ENCODE results near the gene UNC13B.
A peak's percentile ranks its signal among the peaks of the same experiment; 100 is the strongest.
"Not testable (repeated sequence)": the region's sequence is repeated elsewhere in the genome, so short reads cannot be mapped to it uniquely, and the experiment has no call there.

The UNC13B gene

DNA sequence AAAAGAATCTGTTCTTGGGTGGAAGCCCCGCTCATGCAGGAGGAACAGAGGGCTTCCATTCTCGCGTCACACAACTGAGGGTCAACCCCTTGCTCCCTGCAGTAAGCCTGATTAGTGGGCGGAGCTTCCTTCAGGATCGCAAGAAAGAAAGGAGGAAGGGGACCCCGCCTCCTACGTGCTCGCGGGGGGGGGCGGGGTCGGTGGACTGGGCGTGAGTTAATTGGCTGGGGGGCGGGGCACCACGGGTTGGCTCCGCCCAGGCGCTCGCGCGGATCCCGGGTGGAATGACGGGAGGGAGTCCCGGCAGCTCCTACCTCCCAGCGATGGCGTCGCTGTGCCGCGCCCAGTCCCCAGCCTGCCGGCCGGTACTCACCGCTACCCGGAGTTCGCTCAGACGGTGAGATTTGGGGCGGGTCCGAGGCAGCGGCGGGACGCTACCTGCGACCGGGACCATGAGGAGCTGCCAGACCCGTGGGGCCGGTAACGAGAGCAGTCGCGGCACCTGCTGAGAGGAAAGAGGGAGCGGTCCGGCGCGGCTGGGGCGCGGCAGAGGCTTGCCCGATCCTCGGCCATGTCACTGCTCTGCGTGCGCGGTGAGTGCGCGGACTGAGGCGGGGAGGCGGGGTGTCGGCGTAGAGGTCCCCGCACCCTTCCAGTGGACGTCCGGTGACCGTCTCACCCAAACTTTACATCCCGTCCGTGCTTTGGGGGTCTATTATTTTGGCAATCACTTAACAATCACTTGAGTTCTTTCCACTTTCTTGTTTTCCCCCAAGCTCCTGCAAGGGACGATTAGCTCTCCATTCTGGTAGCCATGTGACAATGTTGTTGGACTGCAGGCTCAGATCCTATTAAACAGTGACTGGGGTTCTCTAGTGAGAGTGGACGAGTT lies at the start of gene UNC13B:
Gene UNC13B, plus strand, starts transcription at position 297 of the 892 bp plus-strand sequence. Its CDS starts 275 bp downstream, at position 572.
- DNase-seq: peak in 1 of 2 donors; percentile 47

DNA sequence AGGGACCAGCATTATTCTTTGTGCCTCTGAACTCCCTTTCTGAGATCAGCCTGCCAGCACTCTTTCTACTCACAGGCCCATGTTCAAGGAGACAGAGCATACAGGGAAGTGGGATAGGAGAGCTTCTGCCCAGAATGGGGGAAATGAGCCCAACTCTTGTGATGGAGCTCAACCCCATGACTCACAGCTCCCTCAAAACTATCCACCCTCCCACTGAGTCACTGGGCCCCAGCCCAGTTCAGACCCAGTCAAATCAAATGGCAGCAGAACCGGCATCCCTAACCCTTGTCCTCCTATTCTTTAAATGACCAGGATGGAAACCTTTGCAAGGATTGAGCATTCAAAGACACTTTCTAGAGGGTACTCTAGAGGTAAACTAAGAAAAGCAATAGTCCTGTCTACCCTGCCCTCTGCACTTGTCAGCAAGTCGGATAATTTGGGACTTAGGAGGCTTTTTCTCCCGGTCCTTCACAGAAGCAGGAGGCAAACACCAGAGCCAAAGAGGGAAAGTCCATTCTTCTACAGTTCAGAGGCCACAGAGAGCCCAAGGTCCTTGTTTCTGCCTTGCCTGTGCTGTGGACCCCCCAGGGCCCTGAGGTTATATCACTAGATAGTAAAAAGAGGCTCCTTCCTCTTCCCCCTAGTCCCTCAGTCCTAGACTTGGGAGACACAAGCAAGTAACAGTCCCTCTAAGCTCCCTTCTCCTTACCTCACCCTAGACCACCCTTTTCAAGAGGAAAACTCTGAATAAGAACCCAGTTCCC lies 49.4 kb upstream of the UNC13B start:
- peak; percentile 6 to 37 for DNase-seq

DNA sequence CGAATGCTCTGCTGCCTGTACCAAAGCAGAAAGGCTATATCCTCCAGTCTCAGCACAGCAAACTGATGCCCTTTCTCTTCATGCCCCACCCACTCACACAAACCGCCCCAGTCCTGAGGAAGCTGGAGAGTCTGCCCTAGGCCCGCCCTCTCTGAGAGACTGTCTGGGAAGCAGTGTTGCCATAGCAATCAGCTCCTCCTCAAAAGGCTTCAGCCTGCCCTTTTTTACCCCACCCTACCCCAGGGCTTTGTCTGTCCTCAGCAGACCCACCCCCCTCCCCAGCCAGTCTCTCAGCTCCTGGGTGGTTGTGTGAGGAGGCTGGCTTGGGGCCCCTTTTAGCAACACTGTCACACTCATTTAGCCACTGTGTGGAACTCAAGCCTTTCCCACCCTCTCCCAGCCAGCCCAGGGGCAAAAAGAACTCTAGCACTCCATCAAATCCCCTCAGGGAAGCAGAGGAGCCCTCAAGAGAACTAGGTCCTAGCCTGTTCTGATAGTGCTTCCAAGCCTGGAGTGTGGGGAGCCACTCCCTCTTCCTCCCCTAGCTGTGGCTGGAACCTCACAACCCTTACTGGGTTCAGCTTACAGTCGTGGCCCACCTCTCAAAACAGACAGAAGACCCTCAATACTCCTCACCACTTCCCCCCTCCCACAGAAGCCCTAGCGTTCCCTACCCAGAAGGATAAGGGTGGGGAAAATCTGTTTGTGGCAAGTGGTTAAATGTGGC lies 47.5 kb upstream of the UNC13B start:
- peak; percentile 54 to 78 for DNase-seq

DNA sequence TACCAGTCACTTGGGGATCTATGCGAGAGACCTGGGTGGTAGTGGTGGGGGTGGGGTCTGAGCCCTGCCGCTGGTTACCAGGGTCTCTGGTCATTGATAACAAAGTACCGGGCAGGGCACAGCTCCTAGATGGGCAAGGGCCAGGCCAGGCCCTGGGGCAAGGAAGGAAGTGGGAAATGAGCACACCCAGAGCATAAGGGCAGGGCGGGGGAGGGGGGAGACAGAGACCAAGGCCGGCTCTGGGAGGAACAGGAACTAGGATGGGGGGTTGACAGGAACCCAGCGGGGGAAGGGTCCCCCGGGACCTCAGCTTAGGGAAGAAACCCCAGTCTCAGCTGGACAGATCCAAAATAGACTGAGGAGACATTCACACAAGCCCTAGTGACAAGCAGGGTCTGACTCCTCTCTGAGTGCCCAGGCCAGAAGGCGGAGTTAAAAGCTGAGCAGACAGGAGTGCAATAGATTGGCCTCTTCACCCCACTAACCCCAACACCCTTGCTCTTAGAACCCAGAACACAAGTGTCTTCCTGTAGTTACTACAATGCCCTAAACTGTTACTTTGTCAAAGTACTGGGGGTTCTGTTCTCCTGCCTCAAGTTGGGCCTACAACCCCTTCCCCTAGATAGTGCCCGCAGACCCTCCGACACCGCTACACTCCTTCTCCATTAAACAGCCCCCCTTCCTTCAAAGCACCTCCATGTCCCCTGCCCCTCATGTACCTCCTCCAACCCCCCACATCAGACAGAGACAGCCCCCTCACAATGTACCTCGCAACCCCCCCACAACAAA lies 46.8 kb upstream of the UNC13B start:
- peak; percentile 41 to 56 for DNase-seq

DNA sequence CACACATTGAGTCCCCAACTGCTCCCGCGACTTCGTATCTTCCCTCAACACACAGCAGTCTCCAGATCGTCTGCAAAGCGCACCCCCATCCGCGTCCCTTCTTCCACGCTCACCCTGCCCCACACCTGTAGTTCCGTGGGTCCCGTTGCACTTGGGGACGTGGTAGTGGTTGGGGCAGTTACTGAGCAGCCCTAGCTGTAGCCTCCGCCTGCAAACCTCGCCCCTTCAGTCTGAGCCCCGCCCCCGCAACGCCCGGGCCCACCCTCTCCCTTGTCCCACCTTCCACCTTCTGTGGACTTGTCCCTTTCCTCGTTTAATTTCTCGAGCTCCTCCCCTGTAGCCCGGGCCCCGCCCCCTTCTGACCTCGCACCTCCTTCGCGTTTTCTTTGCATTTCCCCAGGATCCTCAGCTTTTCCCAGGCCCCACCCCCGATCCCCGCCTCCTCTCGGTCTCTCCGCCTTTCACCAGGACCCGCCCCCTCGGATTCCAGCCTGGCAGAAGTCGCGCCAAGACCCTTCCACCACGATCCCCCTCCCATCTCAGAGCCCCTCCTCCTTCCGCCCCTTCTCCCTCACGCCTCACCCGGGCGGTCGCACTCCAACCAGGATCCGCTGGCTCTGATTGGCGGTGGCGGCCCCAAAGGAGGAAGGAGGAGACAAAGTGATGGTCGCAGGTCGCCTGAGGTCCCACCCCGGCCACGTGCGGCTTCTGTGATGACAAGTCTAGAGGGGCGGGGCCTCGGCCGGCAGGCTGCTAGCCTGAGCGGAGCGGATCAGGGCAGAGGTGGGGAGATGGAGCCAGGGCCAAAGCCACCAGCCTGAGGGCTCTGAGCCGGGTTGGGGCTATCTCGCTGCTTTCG lies 45.9 kb upstream of the UNC13B start, which contains the start of gene ATOSB:
Gene ATOSB, minus strand, starts transcription at position 183 of the 859 bp plus-strand sequence. CDS start 7,588 bp downstream, outside the sequence.
- DNase-seq: peak; percentile 81 to 92

GRCh38 chr9:35116539-35116897 lies 45.3 kb upstream of the UNC13B start:
- no peak for DNase-seq

DNA sequence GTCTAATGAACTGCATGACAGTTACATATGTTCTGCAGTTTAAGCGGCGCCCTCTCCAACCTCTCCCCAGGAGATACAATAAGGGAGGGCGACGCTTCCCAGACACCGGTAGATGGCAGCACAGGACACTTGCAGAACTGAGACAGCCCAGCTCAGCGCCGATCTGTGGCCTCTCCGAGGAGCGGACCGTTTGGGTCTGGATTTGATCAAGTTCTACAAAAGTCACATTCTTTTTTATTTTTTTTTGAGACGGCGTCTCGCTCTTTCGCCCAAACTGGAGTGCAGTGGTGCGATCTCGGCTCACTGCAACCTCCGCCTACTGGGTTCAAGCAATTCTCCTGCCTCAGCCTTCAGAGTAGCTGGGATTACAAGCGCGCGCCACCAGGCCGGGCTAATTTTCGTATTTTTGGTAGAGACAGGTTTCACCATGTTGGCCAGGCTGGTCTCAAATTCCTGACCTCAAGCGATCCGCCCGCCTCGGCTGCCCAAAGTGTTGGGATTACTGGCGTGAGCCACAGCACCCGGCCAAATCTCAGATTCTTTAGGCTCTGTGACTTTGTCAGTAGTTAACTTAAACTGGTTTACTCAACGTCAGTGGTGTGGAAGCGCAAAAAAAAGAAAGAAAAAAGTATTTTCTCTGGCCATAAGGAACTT lies 44.8 kb upstream of the UNC13B start:
- DNase-seq: peak; percentile 37 to 82

DNA sequence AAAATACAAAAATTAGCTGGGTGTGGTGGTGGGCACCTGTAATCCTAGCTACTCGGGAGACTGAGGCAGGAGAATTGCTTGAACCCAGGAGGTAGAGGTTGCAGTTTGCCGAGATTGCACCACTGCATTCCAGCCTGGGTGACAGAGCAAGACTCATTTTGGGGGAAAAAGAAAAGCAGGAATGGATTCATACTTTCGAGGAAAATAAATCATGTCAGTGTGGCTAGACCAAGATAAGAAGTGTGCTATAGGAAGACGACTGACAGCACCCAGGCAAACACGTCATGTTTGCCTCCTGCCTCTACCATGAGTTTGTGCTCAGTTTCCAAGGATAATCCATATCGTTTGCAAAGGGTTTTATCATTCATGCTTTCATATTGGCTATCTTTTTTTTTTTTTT lies 26.9 kb upstream of the UNC13B start:
- DNase-seq: no peak

DNA sequence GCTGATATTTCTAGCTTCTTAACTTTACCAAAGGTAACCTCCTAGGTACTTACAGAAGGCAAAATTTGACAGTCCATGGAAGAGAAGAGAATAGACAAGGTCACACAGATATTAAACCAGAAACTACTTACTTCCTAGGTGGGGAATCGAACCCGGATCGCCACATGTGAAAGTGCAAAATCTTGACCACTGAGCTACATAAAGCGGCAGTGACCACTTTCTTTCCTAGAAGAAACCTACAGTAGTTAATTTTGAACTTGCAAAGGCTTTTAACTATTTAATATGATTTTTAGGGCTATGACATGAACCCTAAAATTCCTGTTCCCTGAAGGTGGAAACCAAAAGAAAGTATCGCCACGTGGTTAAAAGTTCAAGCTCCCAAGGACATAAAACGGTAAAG lies 25.8 kb upstream of the UNC13B start:
- no peak for DNase-seq

- no peak for DNase-seq
These were observed 24.9 kb upstream of the UNC13B start for GRCh38 chr9:35136866-35137265.

DNA sequence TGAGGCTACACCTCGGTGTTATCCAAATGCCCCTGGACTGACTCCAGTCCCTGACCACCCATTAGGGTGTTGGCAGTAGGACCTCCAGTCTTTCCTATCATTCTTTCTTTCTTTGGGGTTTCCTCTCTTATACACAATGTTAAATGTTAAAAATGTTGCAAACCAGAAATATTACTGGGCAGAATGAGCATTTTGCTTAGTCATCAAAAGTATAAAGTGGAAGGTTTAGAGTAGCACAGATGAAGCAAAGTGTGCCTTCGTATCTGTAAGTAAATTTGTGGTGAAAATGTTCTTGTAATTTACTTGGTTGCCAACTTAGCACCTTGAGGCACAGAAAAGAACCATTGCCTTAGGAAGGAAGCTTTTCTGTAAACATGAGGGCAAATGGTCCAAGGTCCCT lies 21.7 kb upstream of the UNC13B start:
- no peak for DNase-seq

GRCh38 chr9:35142037-35142436 lies 19.8 kb upstream of the UNC13B start:
- DNase-seq: no peak

DNA sequence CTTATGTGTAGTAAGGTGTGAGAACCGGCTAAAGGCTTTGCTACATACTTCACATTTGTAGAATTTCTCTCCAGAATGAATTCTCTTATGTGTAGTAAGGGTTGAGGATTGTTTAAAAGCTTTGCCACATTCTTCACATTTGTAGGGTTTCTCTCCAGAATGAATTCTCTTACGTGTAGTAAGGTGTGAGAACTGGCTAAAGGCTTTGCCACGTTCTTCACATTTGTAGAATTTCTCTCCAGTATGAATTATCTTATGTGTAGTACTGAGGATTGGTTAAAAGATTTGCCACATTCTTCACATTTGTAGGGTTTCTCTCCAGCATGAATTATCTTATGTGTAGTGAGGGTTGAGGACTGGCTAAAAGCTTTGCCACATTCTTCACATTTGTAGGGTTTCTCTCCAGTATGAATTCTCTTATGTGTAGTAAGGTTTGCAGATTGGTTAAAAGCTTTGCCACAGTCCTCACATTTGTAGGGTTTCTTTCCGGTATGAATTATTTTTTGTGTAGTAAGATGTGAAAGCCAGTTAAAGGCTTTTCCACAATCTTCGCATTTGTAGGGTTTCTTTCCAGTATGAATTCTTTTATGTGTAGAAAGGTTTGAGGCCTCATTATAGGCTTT lies 13.8 kb upstream of the UNC13B start:
- DNase-seq: not testable (repeated sequence)

DNA sequence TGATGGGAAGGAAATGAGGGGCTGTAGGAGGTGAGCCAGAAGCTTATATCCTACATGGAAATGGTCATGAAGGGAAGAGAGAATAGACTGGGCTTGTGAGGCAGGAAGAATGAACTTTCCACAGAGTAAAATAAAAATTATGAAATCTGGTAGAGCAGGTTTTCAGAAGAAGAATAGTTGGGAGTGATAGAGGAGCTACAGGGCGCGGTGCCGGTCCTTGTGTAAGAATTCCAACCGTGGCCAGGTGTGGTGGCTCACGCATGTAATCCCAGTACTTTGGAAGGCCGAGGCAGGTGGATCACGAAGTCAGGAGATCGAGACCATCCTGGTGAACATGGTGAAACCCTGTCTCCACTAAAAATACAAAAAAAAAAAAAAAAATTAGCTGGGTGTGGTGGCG lies 8.9 kb upstream of the UNC13B start:
- no peak for DNase-seq

- DNase-seq: no peak
These were observed 5.0 kb upstream of the UNC13B start for GRCh38 chr9:35156781-35157180.

- not testable (repeated sequence) for DNase-seq
These were observed 4.0 kb upstream of the UNC13B start for GRCh38 chr9:35157836-35158235.

DNA sequence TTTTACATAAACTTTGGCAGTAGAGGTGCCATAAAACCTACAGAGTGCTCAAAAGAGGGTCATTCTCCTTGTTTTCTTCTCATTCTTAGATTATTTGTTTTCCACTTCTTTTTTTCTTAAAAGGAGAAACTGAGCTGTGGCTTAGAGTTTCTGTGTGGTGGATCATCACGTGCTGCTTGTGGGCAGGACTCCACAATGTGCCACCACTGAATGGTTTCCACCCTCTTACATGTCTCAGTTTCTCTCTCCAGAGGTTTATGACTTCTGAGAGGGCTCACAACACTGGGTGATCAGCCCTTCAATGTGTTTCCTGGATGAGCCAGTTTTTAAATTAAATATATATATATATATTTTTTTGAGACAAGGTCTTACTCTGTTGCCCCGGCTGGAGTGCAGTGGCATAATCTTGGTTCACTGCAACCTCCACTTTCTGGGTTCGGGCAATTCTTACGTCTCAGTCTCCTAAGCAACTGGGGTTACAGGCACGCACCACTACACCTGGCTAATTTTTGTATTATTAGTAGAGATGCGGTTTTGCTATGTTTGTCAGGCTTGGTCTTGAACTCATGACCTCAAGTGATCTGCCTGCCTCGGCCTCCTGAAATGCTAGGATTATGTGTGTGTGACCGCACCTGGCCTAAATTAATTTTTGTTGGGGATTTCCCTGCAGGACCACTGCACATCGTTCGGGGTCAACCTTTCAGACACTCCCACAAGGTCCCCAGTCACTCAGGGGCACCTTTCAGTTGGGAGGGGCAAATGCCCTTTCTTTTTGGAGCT lies 3.1 kb upstream of the UNC13B start:
- no peak for DNase-seq

DNA sequence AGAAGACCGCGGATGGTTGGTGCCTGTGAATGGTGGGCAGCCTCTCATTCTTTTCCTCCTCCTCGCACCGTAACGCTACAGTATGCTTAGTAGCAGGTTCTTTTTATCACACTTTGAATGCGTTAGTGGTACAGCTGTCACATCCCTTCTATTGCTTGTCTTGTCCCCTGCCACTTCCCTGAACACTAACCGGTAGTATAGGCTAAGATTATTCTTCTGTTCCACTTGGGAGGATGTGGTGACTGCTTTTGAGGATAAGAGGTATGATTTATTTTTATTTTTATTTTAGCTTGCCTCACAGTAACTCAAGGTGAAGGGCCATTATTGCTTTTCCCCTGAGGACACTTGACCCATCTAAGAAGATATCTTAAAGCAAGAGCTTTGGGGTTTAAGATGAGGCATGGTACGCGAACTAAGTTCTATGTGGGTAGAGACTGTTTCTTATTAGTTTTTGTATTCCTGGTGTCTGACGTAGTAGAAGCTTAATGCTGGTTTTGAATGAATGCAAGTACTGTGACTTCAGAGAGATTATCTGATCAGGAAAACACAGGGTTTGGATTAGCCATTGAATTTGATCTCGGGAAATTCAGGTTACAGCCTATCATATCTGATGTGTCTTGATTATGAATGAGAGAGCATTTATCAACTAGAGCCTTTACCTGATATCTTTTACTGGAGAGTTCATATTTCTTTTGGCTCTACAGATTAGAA lies 951 bp downstream of the UNC13B start:
- no peak for DNase-seq

DNA sequence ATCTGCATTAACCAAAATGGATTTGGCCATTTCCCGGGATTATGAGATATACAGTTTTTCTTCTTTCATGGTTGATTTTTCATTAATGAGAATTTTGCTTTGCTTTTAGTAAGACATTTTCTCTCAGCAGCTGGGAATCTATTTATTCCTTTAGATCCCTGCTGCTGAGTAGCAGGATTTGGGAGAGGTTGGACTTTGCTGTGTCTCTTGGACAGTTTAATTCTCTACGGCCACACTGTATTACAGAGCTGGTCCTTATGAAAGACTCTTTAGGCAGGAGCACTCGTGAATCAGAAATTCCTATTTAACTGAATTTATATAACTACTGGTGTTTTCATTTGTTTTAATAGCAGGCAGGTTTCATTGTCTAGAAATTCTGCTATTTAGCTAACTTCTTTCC lies 1.6 kb downstream of the UNC13B start:
- DNase-seq: no peak
